Measurements from ENCODE around the gene RAD51.

GRCh38 chr15:40775740-40776536 is 81.0 kb downstream of the RAD51 start:
- TF ChIP-seq CTCF (IDR thresholded peaks at IDR 0.05) (no peak), POLR2A (IDR thresholded peaks at IDR 0.05) (no peak)
